Neural cell (in vitro differentiated cells): Measurements from ENCODE around the gene DIP2C. TPM values are rescaled to one million over a fixed set of nuclear protein-coding genes. Genes with fewer than 3 reads are reported as not detected.

ENCODE experiments used
- H2AFZ ChIP-seq: fragments of 200-600, 300-800 bp; sonication (generic), shearing (Covaris generic); 2 replicates; pipeline ENCODE4 v1.6.0; 2014; ENCODE audit warnings: low read depth, mild to moderate bottlenecking, antibody characterized with exemption, low read length, moderate library complexity
- H3F3A ChIP-seq: fragments of 200-600 bp; shearing (Covaris generic); 2 replicates; pipeline ENCODE4 v1.6.1; 2016; ENCODE audit warnings: mild to moderate bottlenecking, moderate library complexity, mixed read lengths, antibody characterized with exemption, low read length; ENCODE audit not compliant: insufficient read depth, poor library complexity, severe bottlenecking
- H3K27ac ChIP-seq: fragments of 200-600, 300-800 bp; sonication (generic), shearing (Covaris generic); 2 replicates; pipeline ENCODE4 v1.5.1; 2014; ENCODE audit warnings: mild to moderate bottlenecking, low read length, moderate library complexity
- H3K27me3 ChIP-seq: fragments of 300-800, 200-600 bp; sonication (generic), shearing (Covaris generic); 2 replicates; pipeline ENCODE4 v1.6.0; 2014; ENCODE audit warnings: mild to moderate bottlenecking, low read depth, low read length, moderate library complexity; ENCODE audit not compliant: insufficient read depth
- H3K36me3 ChIP-seq: fragments of 300-800, 200-600 bp; sonication (generic), shearing (Covaris generic); 2 replicates; pipeline ENCODE4 v1.5.1; 2014; ENCODE audit warnings: mild to moderate bottlenecking, antibody characterized with exemption, low read length, moderate library complexity; ENCODE audit not compliant: insufficient read depth
- H3K4me2 ChIP-seq: fragments of 300-800, 200-600 bp; sonication (generic), shearing (Covaris generic); 2 replicates; pipeline ENCODE4 v1.6.0; 2014; ENCODE audit warnings: mild to moderate bottlenecking, low read length
- H3K4me3 ChIP-seq: fragments of 300-800, 200-600 bp; sonication (generic), shearing (Covaris generic); 2 replicates; pipeline ENCODE4 v1.5.1; 2014; ENCODE audit warnings: mild to moderate bottlenecking, low read length, moderate library complexity
- H3K79me2 ChIP-seq: fragments of 200-600 bp; shearing (Covaris generic); replicated peaks from 2 replicates; pipeline ENCODE4 v1.6.0; 2014; ENCODE audit warnings: mild to moderate bottlenecking, low read length, moderate library complexity; ENCODE audit not compliant: insufficient read depth
- H3K9ac ChIP-seq: fragments of 300-800, 200-600 bp; sonication (generic), shearing (Covaris generic); 2 replicates; pipeline ENCODE4 v1.6.1; 2016; ENCODE audit warnings: mild to moderate bottlenecking, low read length, mixed read lengths
- H3K9me2 ChIP-seq: fragments of 200-600 bp; shearing (Covaris generic); 2 replicates; pipeline ENCODE4 v1.6.1; 2016; ENCODE audit warnings: mild to moderate bottlenecking, low read length, mixed read lengths; ENCODE audit not compliant: insufficient read depth
- H3K9me3 ChIP-seq: fragments of 200-600, 300-800 bp; sonication (generic), shearing (Covaris generic); 2 replicates; pipeline ENCODE4 v1.6.1; 2016; ENCODE audit warnings: mild to moderate bottlenecking, mixed run types, low read length, moderate library complexity, mixed read lengths
- H4K20me1 ChIP-seq: fragments of 200-600 bp; shearing (Covaris generic); 2 replicates; pipeline ENCODE4 v1.6.1; 2016; ENCODE audit warnings: mild to moderate bottlenecking, mixed run types; ENCODE audit not compliant: insufficient read depth
- EP300 ChIP-seq: fragments of 450-650 bp; conservative IDR thresholded peaks from 2 replicates; pipeline ENCODE4 v1.6.1; 2014; ENCODE audit warnings: antibody characterized with exemption, mild to moderate bottlenecking, moderate library complexity; ENCODE audit not compliant: poor library complexity, severe bottlenecking
- EZH2 ChIP-seq: fragments of 200-600, 300-800 bp; shearing (Covaris generic), sonication (generic); IDR thresholded peaks from 2 replicates; pipeline ENCODE4 v1.6.1; 2014; ENCODE audit warnings: antibody characterized with exemption, low read length, borderline replicate concordance, mild to moderate bottlenecking; ENCODE audit not compliant: insufficient read depth, poor library complexity, severe bottlenecking
- MXI1 ChIP-seq: fragments of 450-650 bp; conservative IDR thresholded peaks from 2 replicates; pipeline ENCODE4 v1.6.1; 2014; ENCODE audit warnings: antibody characterized with exemption, mild to moderate bottlenecking; ENCODE audit not compliant: poor library complexity, severe bottlenecking
- POLR2AphosphoS5 ChIP-seq: IDR thresholded peaks from 2 replicates; pipeline ENCODE4 v1.6.1; 2012
- RAD21 ChIP-seq: fragments of 450-650 bp; conservative IDR thresholded peaks from 2 replicates; pipeline ENCODE4 v1.6.1; 2014; ENCODE audit warnings: antibody characterized with exemption, mild to moderate bottlenecking, moderate library complexity
- SMC3 ChIP-seq: fragments of 450-650 bp; conservative IDR thresholded peaks from 2 replicates; pipeline ENCODE4 v1.6.1; 2014; ENCODE audit warnings: antibody characterized with exemption, mild to moderate bottlenecking, moderate library complexity; ENCODE audit not compliant: poor library complexity
- TAF1 ChIP-seq: IDR thresholded peaks from 2 replicates; pipeline ENCODE4 v1.6.1; 2012; ENCODE audit warnings: low read depth
- polyA plus RNA-seq: library from polyadenylated mRNA; depleted of rRNA; stranded (reverse); fragments of >200 nt; gene quantifications from 2 replicates; pipeline ENCODE4 v1.2.3, GENCODE V29; 2014
- TF ChIP-seq, protein P1 (sequence below): fragments of 450-650 bp; IDR thresholded peaks from 2 replicates; pipeline ENCODE4 v1.5.1; 2014; ENCODE audit warnings: antibody characterized with exemption, mild to moderate bottlenecking, moderate library complexity; ENCODE audit not compliant: poor library complexity, severe bottlenecking
- TF ChIP-seq, protein P2 (sequence below): IDR thresholded peaks from 2 replicates; pipeline ENCODE4 v1.6.1; 2012; ENCODE audit warnings: borderline replicate concordance

The DIP2C gene
- polyA plus RNA-seq, 1 donor from 2014 or later, result 24.1 TPM

DNA sequence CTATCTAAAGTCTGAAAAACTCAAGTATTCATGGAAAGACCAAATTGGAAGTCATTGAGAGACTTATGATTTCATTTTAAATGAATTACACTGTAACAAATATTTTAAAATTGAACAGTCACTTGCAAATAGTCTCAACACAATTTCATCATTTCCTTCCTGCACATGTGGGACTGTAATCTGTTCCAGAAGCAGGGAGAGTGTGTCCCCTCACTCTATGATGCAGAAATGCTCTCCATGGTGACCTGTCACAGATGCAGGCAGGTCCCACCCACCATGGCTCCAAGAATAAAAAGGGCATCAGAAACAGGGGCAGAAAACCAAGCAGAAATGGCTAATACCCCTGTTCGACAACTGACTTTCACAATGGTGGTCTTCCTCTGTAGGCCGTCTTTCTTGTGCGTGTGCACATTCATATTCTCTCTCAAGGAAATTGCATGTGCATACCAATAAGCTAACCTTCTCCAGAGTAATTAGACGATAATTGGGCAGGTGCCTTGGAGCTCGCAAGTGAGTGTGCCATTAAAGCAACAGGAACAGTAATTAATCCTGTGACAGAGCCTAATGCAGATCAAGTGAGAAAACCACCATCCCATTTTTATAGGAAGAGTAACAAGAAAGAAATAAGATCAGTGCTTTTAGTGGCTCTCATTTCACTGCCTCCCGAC lies 383.3 kb downstream of the DIP2C start:
- no peak overlapping the region for H3K9ac ChIP-seq
- no peaks in the 10 kb centered on the region for H3F3A ChIP-seq
- no peak overlapping the region for H3K4me2 ChIP-seq
- TF ChIP-seq TAF1 (no peak), SMC3 (no peak), POLR2AphosphoS5 (no peak), EZH2 (no peak), MXI1 (no peak), RAD21 (no peak), EP300 (no peak)
- TF ChIP-seq, protein P1, sequence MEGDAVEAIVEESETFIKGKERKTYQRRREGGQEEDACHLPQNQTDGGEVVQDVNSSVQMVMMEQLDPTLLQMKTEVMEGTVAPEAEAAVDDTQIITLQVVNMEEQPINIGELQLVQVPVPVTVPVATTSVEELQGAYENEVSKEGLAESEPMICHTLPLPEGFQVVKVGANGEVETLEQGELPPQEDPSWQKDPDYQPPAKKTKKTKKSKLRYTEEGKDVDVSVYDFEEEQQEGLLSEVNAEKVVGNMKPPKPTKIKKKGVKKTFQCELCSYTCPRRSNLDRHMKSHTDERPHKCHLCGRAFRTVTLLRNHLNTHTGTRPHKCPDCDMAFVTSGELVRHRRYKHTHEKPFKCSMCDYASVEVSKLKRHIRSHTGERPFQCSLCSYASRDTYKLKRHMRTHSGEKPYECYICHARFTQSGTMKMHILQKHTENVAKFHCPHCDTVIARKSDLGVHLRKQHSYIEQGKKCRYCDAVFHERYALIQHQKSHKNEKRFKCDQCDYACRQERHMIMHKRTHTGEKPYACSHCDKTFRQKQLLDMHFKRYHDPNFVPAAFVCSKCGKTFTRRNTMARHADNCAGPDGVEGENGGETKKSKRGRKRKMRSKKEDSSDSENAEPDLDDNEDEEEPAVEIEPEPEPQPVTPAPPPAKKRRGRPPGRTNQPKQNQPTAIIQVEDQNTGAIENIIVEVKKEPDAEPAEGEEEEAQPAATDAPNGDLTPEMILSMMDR, result no peak
- TF ChIP-seq, protein P2, sequence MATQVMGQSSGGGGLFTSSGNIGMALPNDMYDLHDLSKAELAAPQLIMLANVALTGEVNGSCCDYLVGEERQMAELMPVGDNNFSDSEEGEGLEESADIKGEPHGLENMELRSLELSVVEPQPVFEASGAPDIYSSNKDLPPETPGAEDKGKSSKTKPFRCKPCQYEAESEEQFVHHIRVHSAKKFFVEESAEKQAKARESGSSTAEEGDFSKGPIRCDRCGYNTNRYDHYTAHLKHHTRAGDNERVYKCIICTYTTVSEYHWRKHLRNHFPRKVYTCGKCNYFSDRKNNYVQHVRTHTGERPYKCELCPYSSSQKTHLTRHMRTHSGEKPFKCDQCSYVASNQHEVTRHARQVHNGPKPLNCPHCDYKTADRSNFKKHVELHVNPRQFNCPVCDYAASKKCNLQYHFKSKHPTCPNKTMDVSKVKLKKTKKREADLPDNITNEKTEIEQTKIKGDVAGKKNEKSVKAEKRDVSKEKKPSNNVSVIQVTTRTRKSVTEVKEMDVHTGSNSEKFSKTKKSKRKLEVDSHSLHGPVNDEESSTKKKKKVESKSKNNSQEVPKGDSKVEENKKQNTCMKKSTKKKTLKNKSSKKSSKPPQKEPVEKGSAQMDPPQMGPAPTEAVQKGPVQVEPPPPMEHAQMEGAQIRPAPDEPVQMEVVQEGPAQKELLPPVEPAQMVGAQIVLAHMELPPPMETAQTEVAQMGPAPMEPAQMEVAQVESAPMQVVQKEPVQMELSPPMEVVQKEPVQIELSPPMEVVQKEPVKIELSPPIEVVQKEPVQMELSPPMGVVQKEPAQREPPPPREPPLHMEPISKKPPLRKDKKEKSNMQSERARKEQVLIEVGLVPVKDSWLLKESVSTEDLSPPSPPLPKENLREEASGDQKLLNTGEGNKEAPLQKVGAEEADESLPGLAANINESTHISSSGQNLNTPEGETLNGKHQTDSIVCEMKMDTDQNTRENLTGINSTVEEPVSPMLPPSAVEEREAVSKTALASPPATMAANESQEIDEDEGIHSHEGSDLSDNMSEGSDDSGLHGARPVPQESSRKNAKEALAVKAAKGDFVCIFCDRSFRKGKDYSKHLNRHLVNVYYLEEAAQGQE, result no peak
- no peaks in the 10 kb centered on the region for H4K20me1 ChIP-seq
- no peak overlapping the region for H3K4me3 ChIP-seq
- H3K27me3 ChIP-seq, result no peaks in the 10 kb centered on the region
- no peaks in the 10 kb centered on the region for H3K79me2 ChIP-seq
- no peak overlapping the region for H3K27ac ChIP-seq
- H3K9me3 ChIP-seq, result no peaks in the 10 kb centered on the region
- H2AFZ ChIP-seq, result no peak overlapping the region
- H3K9me2 ChIP-seq, result no peaks in the 10 kb centered on the region
- peaks cover 4% of the 10 kb centered on the region for H3K36me3 ChIP-seq

- Histone ChIP-seq H2AFZ (no peak overlapping the region), H3K4me2 (no peak overlapping the region), H4K20me1 (no peaks in the 10 kb centered on the region), H3K9me2 (no peaks in the 10 kb centered on the region), H3F3A (no peaks in the 10 kb centered on the region), H3K36me3 (peaks cover 4% of the 10 kb centered on the region), H3K79me2 (no peaks in the 10 kb centered on the region), H3K4me3 (no peak overlapping the region), H3K27ac (no peak overlapping the region), H3K9me3 (no peaks in the 10 kb centered on the region), H3K9ac (no peak overlapping the region), H3K27me3 (no peaks in the 10 kb centered on the region)
- TF ChIP-seq, protein P1, result no peak
- TF ChIP-seq SMC3, result no peak
- TF ChIP-seq EZH2, result no peak
- TF ChIP-seq, protein P2, result no peak
- TF ChIP-seq POLR2AphosphoS5, result no peak
- TF ChIP-seq RAD21, result no peak
- no peak for TF ChIP-seq TAF1
- no peak for TF ChIP-seq MXI1
- TF ChIP-seq EP300, result no peak
Observed at GRCh38 chr10:305034-305433, 384.4 kb downstream of the DIP2C start.
